Measurements from ENCODE around the gene KRT73.

DNA sequence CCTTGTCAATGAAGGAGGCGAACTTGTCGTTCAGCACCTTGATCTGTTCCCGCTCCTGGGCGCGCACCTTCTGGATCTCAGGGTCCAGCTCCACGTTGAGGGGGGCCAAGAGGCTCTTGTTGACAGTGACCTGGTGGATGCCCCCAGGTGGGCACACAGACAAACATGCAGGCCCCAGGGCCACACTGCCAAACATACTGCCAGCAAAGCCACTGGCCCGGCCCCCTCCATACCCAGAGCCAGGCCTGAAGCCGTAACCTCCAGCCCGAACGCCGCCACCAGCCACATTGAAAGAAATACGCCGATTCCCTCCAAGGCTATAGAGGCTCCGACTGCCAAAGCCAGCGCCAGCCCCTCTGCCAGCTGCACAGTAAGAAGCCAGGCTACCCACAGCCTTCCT lies 45.1 kb downstream of the KRT73 start:
- TF ChIP-seq, protein P1, sequence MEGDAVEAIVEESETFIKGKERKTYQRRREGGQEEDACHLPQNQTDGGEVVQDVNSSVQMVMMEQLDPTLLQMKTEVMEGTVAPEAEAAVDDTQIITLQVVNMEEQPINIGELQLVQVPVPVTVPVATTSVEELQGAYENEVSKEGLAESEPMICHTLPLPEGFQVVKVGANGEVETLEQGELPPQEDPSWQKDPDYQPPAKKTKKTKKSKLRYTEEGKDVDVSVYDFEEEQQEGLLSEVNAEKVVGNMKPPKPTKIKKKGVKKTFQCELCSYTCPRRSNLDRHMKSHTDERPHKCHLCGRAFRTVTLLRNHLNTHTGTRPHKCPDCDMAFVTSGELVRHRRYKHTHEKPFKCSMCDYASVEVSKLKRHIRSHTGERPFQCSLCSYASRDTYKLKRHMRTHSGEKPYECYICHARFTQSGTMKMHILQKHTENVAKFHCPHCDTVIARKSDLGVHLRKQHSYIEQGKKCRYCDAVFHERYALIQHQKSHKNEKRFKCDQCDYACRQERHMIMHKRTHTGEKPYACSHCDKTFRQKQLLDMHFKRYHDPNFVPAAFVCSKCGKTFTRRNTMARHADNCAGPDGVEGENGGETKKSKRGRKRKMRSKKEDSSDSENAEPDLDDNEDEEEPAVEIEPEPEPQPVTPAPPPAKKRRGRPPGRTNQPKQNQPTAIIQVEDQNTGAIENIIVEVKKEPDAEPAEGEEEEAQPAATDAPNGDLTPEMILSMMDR (IDR thresholded peaks at IDR 0.05) = no peak
- no peak for TF ChIP-seq POLR2A (IDR thresholded peaks at IDR 0.05)
